Articular chondrocyte of knee joint (primary cell): ENCODE data around the gene OR5T1. TPM values are rescaled to one million over a fixed set of nuclear protein-coding genes. Genes with fewer than 3 reads are reported as not detected.

ENCODE experiments used
- total RNA-seq: library from RNA; depleted of rRNA; stranded (reverse); fragments of >200 nt; gene quantifications from 2 replicates; pipeline ENCODE4 v1.2.3, GENCODE V29; 2012

OR5T1 gene
- not detected in 2 replicates for total RNA-seq

DNA sequence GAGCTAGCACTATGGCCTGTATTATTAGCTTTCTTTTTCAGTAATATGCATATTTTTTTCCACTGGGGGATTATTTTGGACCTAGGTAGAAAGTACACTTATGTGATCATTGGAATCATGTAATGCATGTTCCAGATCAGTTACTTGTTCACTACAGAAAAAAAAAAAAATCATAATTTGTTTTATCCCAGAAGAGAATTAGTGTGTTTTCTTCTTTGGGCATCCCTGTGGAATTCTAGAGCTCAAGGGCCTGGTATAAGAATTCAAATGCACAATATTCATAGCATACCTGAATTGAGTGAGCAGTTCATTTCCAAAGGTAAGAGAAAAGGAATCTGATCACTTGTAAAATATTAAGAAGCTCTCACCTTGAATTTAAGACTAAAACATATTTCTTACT lies at the start of gene OR5T1:
OR5T1 (plus strand) TSS at position 301 of the 400 bp plus-strand sequence. CDS start 1,485 bp downstream, outside the sequence.

DNA sequence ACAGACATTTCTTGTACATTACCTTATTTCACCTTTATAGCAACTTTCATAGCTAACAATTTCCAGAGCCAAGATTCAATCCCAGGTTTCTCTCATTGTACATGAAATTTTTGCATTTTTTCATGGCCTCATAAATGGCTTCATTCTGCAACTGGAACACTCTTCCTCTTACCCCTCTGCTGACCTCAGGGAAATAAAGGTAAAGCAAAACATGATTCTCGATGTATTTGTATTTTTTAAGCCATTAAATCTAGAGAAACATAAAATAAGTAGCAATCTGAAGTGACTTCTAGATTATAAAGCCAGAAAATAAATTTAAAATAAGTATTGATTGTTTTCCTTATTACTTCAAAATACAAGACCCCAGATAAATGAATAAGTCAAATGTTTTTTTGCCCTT lies 39.8 kb upstream of the OR5T1 start, which contains the start of gene OR5T2:
OR5T2 (minus strand) TSS at position 101 of the 400 bp plus-strand sequence. CDS start 1,193 bp downstream, outside the sequence.

DNA sequence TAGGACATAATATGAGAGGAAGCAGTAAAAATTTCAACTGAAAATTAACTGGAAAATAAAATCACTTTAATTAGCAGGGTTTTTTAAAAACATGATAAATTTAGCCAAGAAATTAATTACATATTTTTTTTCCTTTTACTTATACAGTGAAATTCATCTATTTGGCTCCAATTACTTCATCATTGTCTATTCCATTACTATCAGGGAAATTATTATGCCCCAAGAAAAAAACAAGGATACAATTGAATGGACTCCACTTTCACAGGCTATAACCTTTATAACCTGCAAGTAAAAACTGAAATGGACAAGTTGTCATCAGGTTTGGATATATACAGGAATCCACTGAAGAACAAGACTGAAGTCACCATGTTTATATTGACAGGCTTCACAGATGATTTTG lies 22.0 kb upstream of the OR5T1 start, which contains the start of gene OR5T3:
OR5T3 (plus strand) TSS at position 301 of the 400 bp plus-strand sequence; CDS start at position 301, 0 bp downstream.

DNA sequence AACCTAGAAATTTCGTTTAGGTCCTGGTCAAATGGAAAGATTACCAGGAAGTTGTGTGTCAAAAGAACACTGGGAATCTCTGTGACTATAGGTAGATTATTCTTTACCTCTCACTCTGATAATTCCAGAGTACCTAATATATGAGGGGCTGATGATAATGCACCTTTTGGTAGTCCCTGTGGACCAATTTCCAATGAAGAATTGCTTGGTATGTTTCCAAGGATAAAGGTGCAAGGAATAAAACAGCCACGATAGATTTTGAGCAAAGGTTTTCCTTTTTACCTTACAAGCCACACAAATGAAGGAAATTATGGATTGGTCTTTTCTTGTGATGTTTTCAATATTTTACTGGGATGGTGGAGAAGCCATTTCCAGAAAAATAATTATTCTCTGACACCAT lies 18.2 kb downstream of the OR5T1 start, which contains the start of gene OR8H1:
OR8H1 (minus strand) TSS at position 101 of the 400 bp plus-strand sequence. CDS start 1,192 bp downstream, outside the sequence.

DNA sequence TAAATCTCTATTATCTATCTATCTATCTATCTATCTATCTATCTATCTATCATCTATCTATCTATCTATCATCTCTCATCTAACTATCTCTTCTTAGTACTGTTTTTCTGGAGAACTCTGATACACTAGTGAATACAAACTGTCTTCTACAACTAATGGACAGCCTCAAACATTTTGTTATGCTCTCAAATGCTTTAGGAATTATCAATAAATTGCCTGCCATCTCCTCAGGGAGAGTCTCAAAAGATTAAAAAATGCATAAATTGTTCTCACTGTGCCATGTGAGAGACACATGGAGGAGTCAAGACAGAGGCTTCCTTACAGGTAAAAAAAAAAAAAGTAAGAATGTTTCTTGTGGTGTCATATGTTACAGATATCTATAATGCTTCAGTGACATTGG lies 40.9 kb downstream of the OR5T1 start, which contains the start of gene OR8K3:
OR8K3 (plus strand) TSS at position 301 of the 400 bp plus-strand sequence. CDS start 3,163 bp downstream, outside the sequence.

Other genes starting within 250 kb of the OR5T1 start
- not detected in 2 replicates for gene OR5AS1, start 246.5 kb upstream of the OR5T1 start, total RNA-seq
- not detected in 2 replicates for gene OR8I2, start 180.8 kb upstream of the OR5T1 start, total RNA-seq
- not detected in 2 replicates for gene OR8H2, start 170.5 kb upstream of the OR5T1 start, total RNA-seq
- gene OR8H3, start 151.8 kb upstream of the OR5T1 start, total RNA-seq = not detected in 2 replicates
- gene OR8J3, start 134.0 kb upstream of the OR5T1 start, total RNA-seq = not detected in 2 replicates
- gene OR8K5, start 113.8 kb upstream of the OR5T1 start, total RNA-seq = not detected in 2 replicates
- gene OR5J2, start 97.5 kb upstream of the OR5T1 start, total RNA-seq = not detected in 2 replicates
- gene OR5T2, start 39.9 kb upstream of the OR5T1 start, total RNA-seq = not detected in 2 replicates
- not detected in 2 replicates for gene OR5T3, start 21.9 kb upstream of the OR5T1 start, total RNA-seq
- gene OR8H1, start 18.1 kb downstream of the OR5T1 start, total RNA-seq = not detected in 2 replicates
- not detected in 2 replicates for gene OR8K3, start 41.0 kb downstream of the OR5T1 start, total RNA-seq
- not detected in 2 replicates for gene OR8K1, start 71.9 kb downstream of the OR5T1 start, total RNA-seq
- not detected in 2 replicates for gene OR8J1, start 80.1 kb downstream of the OR5T1 start, total RNA-seq
- not detected in 2 replicates for gene OR8U1, start 101.5 kb downstream of the OR5T1 start, total RNA-seq
- gene OR5AL1, start 138.5 kb downstream of the OR5T1 start, total RNA-seq = not detected in 2 replicates
- gene OR5M3, start 199.2 kb downstream of the OR5T1 start, total RNA-seq = not detected in 2 replicates
- not detected in 2 replicates for gene OR5M8, start 217.2 kb downstream of the OR5T1 start, total RNA-seq